Neuronal stem cell (in vitro differentiated cells): ENCODE data around the gene SHISA9.

Source experiments
- DNase-seq: peaks from one replicate; pipeline ENCODE4 v3.0.0-alpha.2; 2013; ENCODE audit warnings: low spot score
- H2AFZ ChIP-seq: one replicate; pipeline ENCODE4 v1.6.1; 2013; ENCODE audit warnings: mild to moderate bottlenecking, low read length, inconsistent platforms
- H2AK5ac ChIP-seq: 2 replicates; pipeline ENCODE4 v1.6.1; 2013; ENCODE audit warnings: low read depth, mild to moderate bottlenecking, inconsistent platforms, low read length, moderate library complexity, mixed read lengths
- H2BK120ac ChIP-seq: 2 replicates; pipeline ENCODE4 v1.6.1; 2013; ENCODE audit warnings: low read depth, mild to moderate bottlenecking, inconsistent platforms, low read length, moderate library complexity, mixed read lengths
- H2BK12ac ChIP-seq: one replicate; pipeline ENCODE4 v1.6.1; 2013; ENCODE audit warnings: low read length, inconsistent platforms
- H2BK15ac ChIP-seq: 2 replicates; pipeline ENCODE4 v1.6.1; 2013; ENCODE audit warnings: mild to moderate bottlenecking, low read length, inconsistent platforms, mixed read lengths
- H2BK5ac ChIP-seq: one replicate; pipeline ENCODE4 v1.6.1; 2013; ENCODE audit warnings: inconsistent platforms, mild to moderate bottlenecking, low read length, moderate library complexity
- H3K14ac ChIP-seq: one replicate; pipeline ENCODE4 v1.6.1; 2013; ENCODE audit warnings: low read length, inconsistent platforms
- H3K18ac ChIP-seq: 2 replicates; pipeline ENCODE4 v1.6.1; 2013; ENCODE audit warnings: low read length, inconsistent platforms
- H3K23ac ChIP-seq: 2 replicates; pipeline ENCODE4 v1.6.1; 2013; ENCODE audit warnings: low read depth, mild to moderate bottlenecking, mixed read lengths, low read length, inconsistent platforms; ENCODE audit not compliant: poor library complexity
- H3K27ac ChIP-seq: replicated peaks from 3 replicates; pipeline ENCODE4 v1.5.1; 2013; ENCODE audit warnings: low read length, inconsistent platforms
- H3K27me3 ChIP-seq, 3 experiments: 2 replicates each; pipeline ENCODE4 v1.6.1; 2013; ENCODE audit warnings: low read length in 3 of 3, mild to moderate bottlenecking in 2 of 3, inconsistent platforms in 1 of 3, low read depth in 1 of 3, mixed read lengths in 1 of 3, moderate library complexity in 1 of 3; ENCODE audit not compliant: control insufficient read depth in 3 of 3, insufficient read depth in 3 of 3
- H3K36me3 ChIP-seq, 2 donors: replicated peaks in 1 of 2; 2 replicates each; pipeline ENCODE4 v1.6.1; 2013; ENCODE audit warnings: low read length in 2 of 2; ENCODE audit not compliant: control insufficient read depth in 2 of 2, insufficient read depth in 2 of 2
- H3K4ac ChIP-seq: 2 replicates; pipeline ENCODE4 v1.6.1; 2013; ENCODE audit warnings: inconsistent platforms, mild to moderate bottlenecking, low read length, moderate library complexity
- H3K4me1 ChIP-seq, 2 donors: 1 replicate in 1 of 2; 2 replicates in 1 of 2; pipeline ENCODE4 v1.6.1; 2013; ENCODE audit warnings: low read length in 2 of 2, low read depth in 1 of 2; ENCODE audit not compliant: control insufficient read depth in 2 of 2, insufficient read depth in 1 of 2
- H3K4me2 ChIP-seq: one replicate; pipeline ENCODE4 v1.6.1; 2013; ENCODE audit warnings: mild to moderate bottlenecking, low read length, inconsistent platforms; ENCODE audit not compliant: insufficient read depth, poor library complexity, severe bottlenecking
- H3K4me3 ChIP-seq, 2 donors: 2 replicates each; pipeline ENCODE4 v1.5.1; 2013; ENCODE audit warnings: low read length in 2 of 2, mild to moderate bottlenecking in 2 of 2, inconsistent platforms in 1 of 2, moderate library complexity in 1 of 2
- H3K79me1 ChIP-seq: one replicate; pipeline ENCODE4 v1.6.1; 2013; ENCODE audit warnings: low read depth, mild to moderate bottlenecking, inconsistent platforms, low read length, moderate library complexity
- H3K9ac ChIP-seq: one replicate; pipeline ENCODE4 v1.6.1; 2013; ENCODE audit warnings: mild to moderate bottlenecking, low read depth, low read length, inconsistent platforms; ENCODE audit not compliant: poor library complexity
- H3K9me3 ChIP-seq, 2 donors: replicated peaks in 1 of 2; 2 replicates each; pipeline versions ENCODE3 to v1.6.1; 2013; ENCODE audit warnings: low read length in 2 of 2, mild to moderate bottlenecking in 2 of 2, inconsistent platforms in 1 of 2, low read depth in 1 of 2, mixed read lengths in 1 of 2, moderate library complexity in 1 of 2; ENCODE audit not compliant: control insufficient read depth in 2 of 2, insufficient read depth in 1 of 2
- H4K8ac ChIP-seq: one replicate; pipeline ENCODE4 v1.6.1; 2013; ENCODE audit warnings: low read depth, mild to moderate bottlenecking, inconsistent platforms, low read length, moderate library complexity
- H4K91ac ChIP-seq: one replicate; pipeline ENCODE4 v1.6.1; 2013; ENCODE audit warnings: low read length, low read depth, mild to moderate bottlenecking, inconsistent platforms; ENCODE audit not compliant: poor library complexity
- WGBS, 2 donors: extraction: QIAGEN DNeasy Blood & Tissue Kit; methylation state at CpG; one replicate each; pipeline ENCODE4 v1.1.7; 2013; ENCODE audit warnings: missing lambda C conversion rate in 2 of 2, mixed read lengths in 1 of 2; ENCODE audit not compliant: insufficient read length in 2 of 2, insufficient replicate concordance in 1 of 2; ENCODE audit errors: extremely low coverage in 2 of 2; 5-methylcytosine and 5-hydroxymethylcytosine counted together

SHISA9 gene

GRCh38 chr16:12878973-12879372 lies 22.4 kb upstream of the SHISA9 start:
- Histone ChIP-seq H4K91ac (no peak overlapping the region), H3K4me1 (no peaks in the 10 kb centered on the region), H2BK120ac (no peak overlapping the region), H3K79me1 (no peaks in the 10 kb centered on the region), H3K4me3 (no peak overlapping the region), H3K23ac (no peak overlapping the region), H2BK12ac (no peak overlapping the region), H2BK15ac (no peak overlapping the region), H3K4me2 (no peak overlapping the region), H3K18ac (no peak overlapping the region), H3K4ac (no peak overlapping the region), H3K36me3 (no peaks in the 10 kb centered on the region), H2AFZ (no peak overlapping the region), H3K9me3 (no peaks in the 10 kb centered on the region), H2BK5ac (no peak overlapping the region), H3K9ac (no peak overlapping the region), H3K27ac (no peak overlapping the region), H3K27me3 (no peaks in the 10 kb centered on the region), H2AK5ac (no peak overlapping the region), H3K14ac (no peak overlapping the region), H4K8ac (no peak overlapping the region)
- no CpG with 5 or more reads among the region's 4 CpGs for WGBS, 2 donors
- no peak for DNase-seq

GRCh38 chr16:12879812-12880211 lies 21.6 kb upstream of the SHISA9 start:
- Histone ChIP-seq H3K36me3 (no peaks in the 10 kb centered on the region), H3K9me3 (no peaks in the 10 kb centered on the region), H4K8ac (no peak overlapping the region), H2BK15ac (no peak overlapping the region), H2AFZ (no peak overlapping the region), H3K23ac (no peak overlapping the region), H3K14ac (no peak overlapping the region), H3K27ac (no peak overlapping the region), H2BK12ac (no peak overlapping the region), H3K79me1 (no peaks in the 10 kb centered on the region), H3K9ac (no peak overlapping the region), H3K4me3 (no peak overlapping the region), H3K4ac (no peak overlapping the region), H2BK120ac (no peak overlapping the region), H2BK5ac (no peak overlapping the region), H3K4me1 (no peaks in the 10 kb centered on the region), H3K27me3 (no peaks in the 10 kb centered on the region), H4K91ac (no peak overlapping the region), H2AK5ac (no peak overlapping the region), H3K4me2 (no peak overlapping the region), H3K18ac (no peak overlapping the region)
- no peak for DNase-seq
- whole genome bisulfite sequencing, 2 donors, result no CpG with 5 or more reads among the region's 2 CpGs

GRCh38 chr16:12881182-12881581 lies 20.2 kb upstream of the SHISA9 start:
- Histone ChIP-seq H3K14ac (no peak overlapping the region), H3K4ac (no peak overlapping the region), H2BK120ac (no peak overlapping the region), H2BK15ac (no peak overlapping the region), H3K36me3 (no peaks in the 10 kb centered on the region), H3K79me1 (no peaks in the 10 kb centered on the region), H2AFZ (no peak overlapping the region), H3K9ac (no peak overlapping the region), H2BK12ac (no peak overlapping the region), H3K27ac (no peak overlapping the region), H2BK5ac (no peak overlapping the region), H3K4me3 (no peak overlapping the region), H3K9me3 (no peaks in the 10 kb centered on the region), H3K23ac (no peak overlapping the region), H4K8ac (no peak overlapping the region), H3K27me3 (no peaks in the 10 kb centered on the region), H3K4me1 (no peaks in the 10 kb centered on the region), H2AK5ac (no peak overlapping the region), H3K4me2 (no peak overlapping the region), H4K91ac (no peak overlapping the region), H3K18ac (no peak overlapping the region)
- WGBS, 2 donors, result no CpG with 5 or more reads among the region's 3 CpGs
- no peak for DNase-seq

- Histone ChIP-seq H3K79me1 (no peaks in the 10 kb centered on the region), H3K18ac (no peak overlapping the region), H3K9me3 (no peaks in the 10 kb centered on the region), H3K36me3 (no peaks in the 10 kb centered on the region), H3K23ac (no peak overlapping the region), H3K4ac (no peak overlapping the region), H2BK120ac (no peak overlapping the region), H3K14ac (no peak overlapping the region), H2AK5ac (no peak overlapping the region), H4K8ac (no peak overlapping the region), H3K27ac (no peak overlapping the region), H2BK5ac (no peak overlapping the region), H3K4me1 (no peaks in the 10 kb centered on the region), H2AFZ (no peak overlapping the region), H2BK12ac (no peak overlapping the region), H3K4me3 (no peak overlapping the region), H2BK15ac (no peak overlapping the region), H3K4me2 (no peak overlapping the region), H4K91ac (no peak overlapping the region), H3K9ac (no peak overlapping the region), H3K27me3 (no peaks in the 10 kb centered on the region)
- no peak for DNase-seq
- WGBS, 2 donors, result no CpG with 5 or more reads among the region's 1 CpG
Measured at GRCh38 chr16:12881740-12882139, 19.7 kb upstream of the SHISA9 start.
